H1 (cell line): Measurements from ENCODE around the gene TOB2. TPM values are rescaled to one million over a fixed set of nuclear protein-coding genes. Genes with fewer than 3 reads are reported as not detected.

Experiments
- EP300 ChIP-seq, 2 experiments: IDR thresholded peaks; 1 replicate in 1 of 2; 2 replicates in 1 of 2; pipeline ENCODE4 v1.6.1; 2011 to 2012; ENCODE audit warnings: low read depth in 2 of 2, low read length in 2 of 2, mild to moderate bottlenecking in 2 of 2, borderline replicate concordance in 1 of 2, inconsistent platforms in 1 of 2, moderate library complexity in 1 of 2
- HDAC2 ChIP-seq, 2 experiments: fragments of 300-600 bp in 1 of 2; sonication (generic) in 1 of 2; IDR thresholded peaks; 2 replicates each; pipeline ENCODE4 v1.6.1; 2011 to 2012; ENCODE audit warnings: low read depth in 2 of 2, low read length in 2 of 2, mild to moderate bottlenecking in 2 of 2, moderate library complexity in 2 of 2, borderline replicate concordance in 1 of 2, inconsistent platforms in 1 of 2
- SIRT6 ChIP-seq: IDR thresholded peaks from one replicate; pipeline ENCODE4 v1.7.1; 2012; ENCODE audit warnings: low read length, inconsistent platforms
- polyA plus RNA-seq, 7 experiments: library from polyadenylated mRNA; depleted of rRNA in 3 of 7; stranded (reverse) in 5 of 7; unstranded in 2 of 7; fragments of >200 nt in 5 of 7; fragments of 200-250 nt in 2 of 7; gene quantifications; 1 replicate in 5 of 7; 2 replicates in 1 of 7; 4 replicates in 1 of 7; pipeline versions ENCODE4 v1.2.1 to v1.2.3, GENCODE V29; 2011 to 2013; ENCODE audit warnings: missing spikeins in 2 of 7, mixed read lengths in 2 of 7
- total RNA-seq: library from RNA; stranded (reverse); fragmentation: NEBNext Ultra II Directional; extraction: Animal tissue kit (Norgen Biotek cat#: 25700); gene quantifications from 2 replicates; pipeline ENCODE4 v1.2.1, GENCODE V29; 2021

TOB2 gene
- total and polyA plus RNA-seq, 2 of the 8 experiments (the other 6 are each of a cell fraction or from before 2014, with no cell fraction given): 27.0 to 54.1 TPM

GRCh38 chr22:41425660-41426365 is 20.8 kb downstream of the TOB2 start (continued):
- no peak for TF ChIP-seq HDAC2 (IDR thresholded peaks at IDR 0.05; ENCODE audit: borderline replicate concordance in 1 of 2, low read depth in 2 of 2, low read length in 2 of 2)
- TF ChIP-seq EP300 (IDR thresholded peaks at IDR 0.05; ENCODE audit: borderline replicate concordance in 1 of 2, low read depth in 2 of 2, low read length in 2 of 2): no peak
- no peak for TF ChIP-seq SIRT6
